Measurements from ENCODE around the gene BLMH.

DNA sequence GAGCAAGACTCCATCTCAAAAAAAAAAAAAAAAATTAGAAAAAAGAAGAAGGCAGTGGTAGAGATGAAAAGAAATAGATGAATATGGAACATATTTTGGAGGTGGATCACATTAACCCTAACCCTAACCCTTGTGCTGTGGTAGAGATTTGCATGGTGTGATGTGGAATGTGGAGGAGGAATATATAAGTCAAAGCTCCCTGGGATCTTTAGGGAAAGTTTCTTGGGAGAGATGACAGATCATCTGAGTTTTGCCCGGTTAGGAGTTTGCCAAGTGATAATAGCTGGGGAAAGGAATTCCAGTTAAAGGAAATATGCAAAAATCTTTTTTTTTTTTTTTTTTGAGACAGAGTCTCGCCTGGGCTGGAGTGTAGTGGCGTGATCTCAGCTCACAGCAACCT, 13.0 kb upstream of the BLMH start:
- TF ChIP-seq TAF1 (conservative IDR thresholded peaks at IDR 0.05) (no peak), RAD21 (IDR thresholded peaks at IDR 0.05) (no peak), GABPA (IDR thresholded peaks at IDR 0.05 in 1 of 2, conservative IDR thresholded peaks at IDR 0.05 in 1 of 2) (no peak), RXRA (IDR thresholded peaks at IDR 0.05) (no peak), YY1 (IDR thresholded peaks at IDR 0.05) (no peak), JUND (IDR thresholded peaks at IDR 0.05) (no peak), SP1 (IDR thresholded peaks at IDR 0.05) (no peak), FOXA1 (IDR thresholded peaks at IDR 0.05) (no peak)
- TF ChIP-seq, protein P1, sequence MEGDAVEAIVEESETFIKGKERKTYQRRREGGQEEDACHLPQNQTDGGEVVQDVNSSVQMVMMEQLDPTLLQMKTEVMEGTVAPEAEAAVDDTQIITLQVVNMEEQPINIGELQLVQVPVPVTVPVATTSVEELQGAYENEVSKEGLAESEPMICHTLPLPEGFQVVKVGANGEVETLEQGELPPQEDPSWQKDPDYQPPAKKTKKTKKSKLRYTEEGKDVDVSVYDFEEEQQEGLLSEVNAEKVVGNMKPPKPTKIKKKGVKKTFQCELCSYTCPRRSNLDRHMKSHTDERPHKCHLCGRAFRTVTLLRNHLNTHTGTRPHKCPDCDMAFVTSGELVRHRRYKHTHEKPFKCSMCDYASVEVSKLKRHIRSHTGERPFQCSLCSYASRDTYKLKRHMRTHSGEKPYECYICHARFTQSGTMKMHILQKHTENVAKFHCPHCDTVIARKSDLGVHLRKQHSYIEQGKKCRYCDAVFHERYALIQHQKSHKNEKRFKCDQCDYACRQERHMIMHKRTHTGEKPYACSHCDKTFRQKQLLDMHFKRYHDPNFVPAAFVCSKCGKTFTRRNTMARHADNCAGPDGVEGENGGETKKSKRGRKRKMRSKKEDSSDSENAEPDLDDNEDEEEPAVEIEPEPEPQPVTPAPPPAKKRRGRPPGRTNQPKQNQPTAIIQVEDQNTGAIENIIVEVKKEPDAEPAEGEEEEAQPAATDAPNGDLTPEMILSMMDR (IDR thresholded peaks at IDR 0.05; ENCODE audit: low read depth, low read length, missing input control) = no peak
- TF ChIP-seq, protein P2, sequence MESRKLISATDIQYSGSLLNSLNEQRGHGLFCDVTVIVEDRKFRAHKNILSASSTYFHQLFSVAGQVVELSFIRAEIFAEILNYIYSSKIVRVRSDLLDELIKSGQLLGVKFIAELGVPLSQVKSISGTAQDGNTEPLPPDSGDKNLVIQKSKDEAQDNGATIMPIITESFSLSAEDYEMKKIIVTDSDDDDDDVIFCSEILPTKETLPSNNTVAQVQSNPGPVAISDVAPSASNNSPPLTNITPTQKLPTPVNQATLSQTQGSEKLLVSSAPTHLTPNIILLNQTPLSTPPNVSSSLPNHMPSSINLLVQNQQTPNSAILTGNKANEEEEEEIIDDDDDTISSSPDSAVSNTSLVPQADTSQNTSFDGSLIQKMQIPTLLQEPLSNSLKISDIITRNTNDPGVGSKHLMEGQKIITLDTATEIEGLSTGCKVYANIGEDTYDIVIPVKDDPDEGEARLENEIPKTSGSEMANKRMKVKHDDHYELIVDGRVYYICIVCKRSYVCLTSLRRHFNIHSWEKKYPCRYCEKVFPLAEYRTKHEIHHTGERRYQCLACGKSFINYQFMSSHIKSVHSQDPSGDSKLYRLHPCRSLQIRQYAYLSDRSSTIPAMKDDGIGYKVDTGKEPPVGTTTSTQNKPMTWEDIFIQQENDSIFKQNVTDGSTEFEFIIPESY (IDR thresholded peaks at IDR 0.05) = no peak
- TF ChIP-seq, protein P3, sequence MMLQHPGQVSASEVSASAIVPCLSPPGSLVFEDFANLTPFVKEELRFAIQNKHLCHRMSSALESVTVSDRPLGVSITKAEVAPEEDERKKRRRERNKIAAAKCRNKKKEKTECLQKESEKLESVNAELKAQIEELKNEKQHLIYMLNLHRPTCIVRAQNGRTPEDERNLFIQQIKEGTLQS (IDR thresholded peaks at IDR 0.05) = no peak
- TF ChIP-seq, protein P4, sequence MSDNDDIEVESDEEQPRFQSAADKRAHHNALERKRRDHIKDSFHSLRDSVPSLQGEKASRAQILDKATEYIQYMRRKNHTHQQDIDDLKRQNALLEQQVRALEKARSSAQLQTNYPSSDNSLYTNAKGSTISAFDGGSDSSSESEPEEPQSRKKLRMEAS (IDR thresholded peaks at IDR 0.05) = no peak
